Measurements from ENCODE around the gene SLC7A5.

SLC7A5 gene

DNA sequence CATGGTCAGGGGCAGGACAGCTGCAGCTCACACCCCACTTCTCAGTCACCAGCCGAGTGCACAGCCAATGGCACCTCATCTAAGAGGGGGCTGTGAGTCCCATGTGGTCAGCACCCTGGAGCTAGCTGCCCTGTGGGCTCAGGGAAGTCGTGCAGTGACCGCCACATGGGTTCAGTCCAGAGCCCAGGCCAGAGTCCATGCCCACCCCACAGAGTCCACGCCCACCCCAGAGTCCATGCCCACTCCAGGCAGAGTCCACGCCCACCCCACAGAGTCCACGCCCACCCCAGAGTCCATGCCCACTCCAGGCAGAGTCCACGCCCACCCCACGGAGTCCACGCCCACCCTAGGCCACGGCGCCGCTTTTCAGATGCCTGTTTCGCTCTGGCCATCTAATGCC lies 24.1 kb downstream of the SLC7A5 start:
- no peak for DNase-seq

DNA sequence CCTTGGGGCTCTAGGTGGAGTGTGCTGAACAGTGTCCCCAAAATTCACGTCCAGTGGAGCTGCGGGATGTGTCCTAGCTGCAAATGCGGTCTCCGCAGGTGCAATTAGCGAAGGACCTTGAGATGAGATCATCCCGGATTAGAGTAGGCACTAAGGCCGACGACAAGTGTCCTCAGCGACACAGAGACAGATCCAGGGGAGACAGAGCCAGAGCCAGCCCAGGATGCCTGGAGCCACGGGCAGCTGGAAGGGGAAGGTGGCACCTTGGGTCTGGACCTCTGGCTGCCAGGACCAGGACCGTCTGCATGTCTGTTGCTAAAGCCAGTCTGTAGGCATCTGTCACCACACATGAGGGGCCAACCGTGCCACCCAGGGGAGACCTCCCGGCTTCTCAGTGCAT lies 24.5 kb downstream of the SLC7A5 start:
- no peak for DNase-seq

DNA sequence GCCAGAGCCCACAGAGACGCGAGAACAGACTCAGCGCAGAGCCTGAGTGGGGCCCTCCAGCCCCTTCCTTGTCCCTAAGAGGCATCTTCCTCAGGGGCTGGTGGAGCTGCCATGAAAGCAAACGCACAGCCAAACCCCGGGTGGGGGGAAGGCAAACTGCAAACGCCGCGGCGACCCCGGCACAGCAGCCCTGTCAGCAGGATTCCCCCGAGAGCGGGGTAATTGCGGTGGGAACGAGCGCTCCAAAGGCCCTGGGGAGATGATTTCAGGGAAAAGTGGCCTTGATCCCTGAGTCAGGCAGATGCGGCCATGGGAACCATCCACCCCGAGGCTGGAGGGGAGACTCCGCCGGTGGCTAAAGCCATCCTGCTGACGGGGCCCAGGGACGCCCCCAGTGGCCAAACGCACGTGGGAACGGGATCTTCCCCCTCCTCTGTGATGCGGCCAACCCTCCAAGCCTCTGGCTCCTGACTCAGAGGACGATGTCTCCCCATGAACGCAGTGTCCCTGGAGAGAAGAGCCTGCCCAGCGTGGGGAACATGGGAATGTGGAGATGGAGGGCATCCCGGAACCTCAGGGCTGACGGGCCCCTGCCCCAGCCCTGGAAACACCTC lies 25.1 kb downstream of the SLC7A5 start:
- peak; percentile 25 for DNase-seq

DNA sequence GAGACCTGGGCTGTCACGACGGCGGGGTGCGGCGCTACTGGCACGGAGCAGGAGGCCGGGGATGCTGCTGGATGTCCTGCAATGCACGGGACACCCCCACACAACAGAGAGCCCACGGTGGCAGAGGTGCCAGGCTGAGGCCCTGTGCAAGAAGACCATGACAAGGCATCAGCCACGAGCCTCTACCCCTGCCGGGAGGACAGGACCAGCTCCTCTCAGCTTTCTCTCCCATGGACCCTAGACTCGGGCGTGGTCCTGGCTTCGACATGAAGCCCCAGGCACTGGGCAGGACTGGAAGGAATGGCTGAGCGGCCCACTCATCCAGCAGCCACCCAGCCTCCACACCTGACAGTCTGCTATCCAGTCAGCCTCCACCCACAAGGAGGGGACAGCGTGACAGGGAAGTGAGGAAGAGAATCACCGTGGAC lies 25.6 kb downstream of the SLC7A5 start:
- DNase-seq = no peak

DNA sequence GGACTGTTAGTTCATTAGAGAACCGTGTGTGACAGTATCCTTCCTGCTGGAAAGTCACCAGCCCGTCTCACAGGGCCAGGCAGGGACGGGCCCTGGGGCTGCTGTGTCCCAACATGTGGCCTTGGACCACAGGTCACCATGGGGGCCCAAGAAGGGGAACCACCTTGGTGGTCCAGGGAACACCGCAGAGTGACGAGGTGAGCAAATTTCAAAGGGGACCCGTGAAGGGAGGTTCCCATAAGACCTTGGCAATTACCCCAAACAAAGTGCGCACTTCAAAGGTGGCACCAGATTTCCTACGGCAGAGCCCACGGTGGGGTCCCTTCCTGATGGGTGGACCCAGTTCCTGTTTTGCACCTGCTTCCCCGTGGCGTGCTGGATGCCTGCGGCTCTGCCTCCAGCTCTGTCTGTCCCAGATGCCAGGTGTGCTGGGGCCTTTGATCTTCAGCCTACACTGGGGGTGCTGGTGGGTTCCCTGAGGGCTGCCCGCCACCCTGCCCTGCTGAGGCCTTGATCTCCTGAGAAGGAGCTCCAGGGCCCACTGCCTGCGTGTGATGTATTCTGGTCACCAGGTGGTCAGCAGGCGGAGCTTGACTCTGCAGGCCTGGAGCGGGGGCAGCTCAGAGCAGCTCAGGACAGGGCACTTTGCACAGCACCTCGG lies 27.0 kb downstream of the SLC7A5 start:
- no peak for DNase-seq

DNA sequence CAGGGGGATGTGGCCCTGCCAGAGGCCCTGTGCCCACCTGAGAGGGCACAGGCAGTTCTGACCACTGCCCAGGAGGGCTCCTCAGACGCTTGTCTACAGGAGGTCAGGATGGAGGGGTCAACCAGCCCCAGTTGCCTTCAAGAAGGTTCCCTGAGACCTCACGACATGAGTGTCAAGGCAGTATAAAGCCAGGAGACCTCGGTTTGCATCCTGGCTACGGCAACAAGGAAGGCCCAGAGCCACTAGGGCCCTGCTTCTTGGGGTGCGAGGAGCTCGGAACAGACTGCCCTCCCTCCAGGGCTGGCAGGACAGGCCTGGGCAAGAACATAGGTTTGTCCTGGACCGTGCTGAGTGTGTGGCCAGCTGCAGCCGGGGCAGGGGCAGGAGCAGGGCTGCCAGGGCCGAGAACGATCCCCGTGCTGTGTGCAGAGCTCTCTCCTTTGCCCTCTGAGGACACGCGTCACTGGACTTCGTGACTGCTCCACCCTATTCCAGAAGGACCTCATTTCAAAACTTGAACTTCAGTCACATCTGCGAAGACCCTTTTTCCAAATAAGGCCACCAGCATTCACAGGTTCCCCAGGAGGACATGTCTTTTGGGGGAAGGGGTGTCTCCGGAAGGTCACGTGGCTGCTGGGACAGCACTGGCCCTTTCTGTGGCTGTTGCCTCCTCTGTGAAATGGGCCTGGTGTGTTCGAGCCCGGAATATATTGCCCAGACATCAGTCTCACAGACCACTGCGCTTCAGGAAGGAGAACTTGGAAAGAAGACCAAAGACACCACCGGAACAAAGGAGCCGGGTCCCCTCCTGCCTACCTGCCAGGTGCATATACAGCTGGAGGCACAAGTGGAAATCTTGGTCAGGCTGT lies 27.7 kb downstream of the SLC7A5 start:
- no peak for DNase-seq

DNA sequence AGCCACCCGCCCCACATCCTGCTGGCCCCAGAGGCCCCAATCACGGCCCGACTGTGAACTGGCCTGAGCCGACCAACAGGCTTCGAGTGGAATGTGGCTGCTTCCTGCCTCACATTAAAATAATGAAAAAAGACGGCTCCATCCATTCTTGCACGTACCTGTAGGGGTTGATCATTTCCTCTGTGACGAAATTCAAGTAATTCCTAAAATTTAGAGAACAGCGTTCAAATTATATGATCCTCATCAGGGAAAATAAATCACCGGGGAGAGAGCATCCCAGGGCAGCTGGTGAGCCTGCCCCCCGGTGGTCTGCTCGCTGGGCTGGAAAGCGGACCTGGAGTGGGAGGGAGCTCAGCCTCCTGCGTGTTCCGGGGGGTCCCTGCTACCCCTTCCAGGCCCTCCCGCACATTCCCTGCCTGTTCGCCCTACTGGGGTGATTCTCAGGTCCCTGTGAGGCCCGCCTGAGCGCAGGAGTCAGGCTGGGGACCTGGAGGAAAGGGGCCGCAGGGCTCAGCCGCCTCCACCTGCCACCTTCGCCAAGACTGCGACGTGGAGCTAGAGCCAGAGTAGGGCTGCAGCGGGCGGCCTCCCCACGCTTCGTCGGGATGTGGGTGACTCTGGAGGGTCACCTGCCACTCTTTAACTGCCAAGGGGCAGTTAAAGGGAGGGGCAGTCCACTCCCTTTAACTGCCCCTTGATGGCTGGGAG lies 28.9 kb downstream of the SLC7A5 start:
- DNase-seq = no peak

DNA sequence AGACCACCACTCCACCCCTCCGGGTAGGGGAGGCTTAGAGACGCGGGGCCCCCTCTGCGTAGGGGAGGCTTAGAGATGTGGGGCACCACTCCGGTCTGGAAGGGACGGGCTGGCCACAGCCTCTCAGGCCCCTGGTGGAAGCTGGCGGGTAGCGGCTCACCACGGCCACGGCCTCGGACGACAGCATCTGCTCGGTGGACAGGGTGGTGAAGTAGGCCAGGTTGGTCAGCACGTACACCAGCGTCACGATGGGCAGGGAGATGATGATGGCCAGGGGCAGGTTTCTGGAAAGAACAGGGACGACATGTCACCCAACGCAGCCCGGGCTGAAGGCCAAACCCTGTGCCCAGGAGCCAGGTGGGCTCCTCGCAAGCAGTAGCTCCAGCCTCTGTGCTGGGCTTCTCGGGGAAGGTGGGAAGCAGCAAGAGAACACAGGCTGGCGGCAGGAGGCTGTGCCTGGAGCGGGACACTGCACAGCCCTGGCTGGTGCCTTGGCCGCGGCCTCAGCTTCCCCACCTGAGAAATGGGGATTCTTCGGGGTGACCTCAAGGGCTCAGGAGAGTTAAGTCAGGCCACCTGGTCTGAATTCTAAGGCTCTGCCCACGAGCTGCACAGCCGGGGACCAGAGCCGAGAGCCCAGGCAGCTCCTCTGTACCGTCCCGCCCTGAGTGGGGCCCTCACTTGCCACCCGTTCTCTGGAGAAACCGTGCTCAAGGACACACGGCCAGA lies 29.6 kb downstream of the SLC7A5 start:
- DNase-seq = no peak

DNA sequence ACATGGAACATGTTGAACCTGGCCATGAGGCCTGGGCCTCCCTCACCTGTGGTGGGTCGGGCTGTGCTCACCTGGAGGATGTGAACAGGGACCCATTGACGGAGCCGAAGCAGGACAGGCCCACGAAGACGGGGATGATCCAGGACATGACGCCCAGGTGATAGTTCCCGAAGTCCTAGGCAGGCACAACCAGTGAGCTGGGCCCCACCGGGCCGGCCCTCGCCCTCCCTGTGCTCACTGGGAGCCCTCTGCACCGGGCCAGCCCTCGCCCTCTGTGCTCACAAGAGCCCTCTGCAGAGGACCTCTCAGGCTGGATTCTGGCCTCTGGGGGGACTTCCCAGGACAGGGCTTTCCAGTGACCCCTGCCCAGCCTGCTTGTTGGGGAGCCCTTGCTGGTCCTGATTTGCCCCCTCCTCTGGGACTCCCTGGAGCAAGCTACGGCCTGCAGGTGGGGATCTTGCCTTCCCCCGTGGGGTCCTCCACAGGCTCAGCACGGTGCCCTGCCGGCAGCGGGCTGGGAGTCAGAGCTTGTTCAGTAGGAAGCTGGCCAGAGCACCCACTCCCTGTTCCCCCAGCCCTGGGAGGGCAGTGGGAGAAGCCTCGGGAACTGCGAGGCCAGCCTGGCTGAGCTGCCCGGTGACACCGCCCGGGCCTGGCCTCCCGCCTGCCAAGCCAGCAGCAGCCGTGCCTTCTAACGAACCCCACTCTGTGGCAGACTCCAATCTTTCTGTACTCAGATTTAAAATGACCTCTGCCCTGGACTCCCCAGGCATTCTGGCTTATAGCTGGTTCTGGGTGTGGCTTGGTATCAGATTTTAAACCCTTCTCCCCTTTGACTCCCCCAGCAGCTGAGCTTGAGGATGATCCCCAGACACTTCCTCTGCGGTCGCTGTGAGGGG lies 30.4 kb downstream of the SLC7A5 start:
- DNase-seq = no peak

DNA sequence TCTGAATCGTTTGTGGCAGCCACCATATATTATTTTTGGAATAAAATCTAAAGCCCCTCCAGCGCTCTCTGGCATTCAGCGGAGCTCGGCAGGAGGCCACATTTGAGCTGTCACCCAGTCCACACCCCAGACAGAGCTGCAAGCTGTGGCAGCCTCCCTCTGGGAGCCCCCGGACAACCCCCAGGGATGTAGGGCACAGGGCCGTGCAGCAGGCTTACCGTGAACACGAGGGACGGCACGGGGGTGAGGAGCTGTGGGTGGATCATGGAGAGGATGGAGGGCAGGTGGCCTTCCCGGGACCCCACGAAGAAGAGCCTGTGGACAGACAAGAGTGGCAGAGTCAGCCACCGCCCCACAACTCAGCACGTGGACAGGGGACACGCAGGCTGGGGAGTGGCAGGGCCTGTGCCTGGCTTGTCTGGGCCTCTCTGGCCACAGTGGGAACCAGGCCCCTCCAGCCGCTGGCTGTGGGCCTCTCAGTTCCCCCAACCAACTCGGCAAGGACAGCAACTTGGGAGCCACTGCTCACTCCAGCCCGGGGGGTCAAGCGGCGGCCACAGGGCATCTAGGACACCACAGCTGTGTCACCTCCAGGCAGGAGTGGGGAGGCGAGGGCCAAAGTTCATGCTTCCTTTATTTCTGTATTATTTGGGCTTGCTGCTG lies 31.5 kb downstream of the SLC7A5 start:
- no peak for DNase-seq

DNA sequence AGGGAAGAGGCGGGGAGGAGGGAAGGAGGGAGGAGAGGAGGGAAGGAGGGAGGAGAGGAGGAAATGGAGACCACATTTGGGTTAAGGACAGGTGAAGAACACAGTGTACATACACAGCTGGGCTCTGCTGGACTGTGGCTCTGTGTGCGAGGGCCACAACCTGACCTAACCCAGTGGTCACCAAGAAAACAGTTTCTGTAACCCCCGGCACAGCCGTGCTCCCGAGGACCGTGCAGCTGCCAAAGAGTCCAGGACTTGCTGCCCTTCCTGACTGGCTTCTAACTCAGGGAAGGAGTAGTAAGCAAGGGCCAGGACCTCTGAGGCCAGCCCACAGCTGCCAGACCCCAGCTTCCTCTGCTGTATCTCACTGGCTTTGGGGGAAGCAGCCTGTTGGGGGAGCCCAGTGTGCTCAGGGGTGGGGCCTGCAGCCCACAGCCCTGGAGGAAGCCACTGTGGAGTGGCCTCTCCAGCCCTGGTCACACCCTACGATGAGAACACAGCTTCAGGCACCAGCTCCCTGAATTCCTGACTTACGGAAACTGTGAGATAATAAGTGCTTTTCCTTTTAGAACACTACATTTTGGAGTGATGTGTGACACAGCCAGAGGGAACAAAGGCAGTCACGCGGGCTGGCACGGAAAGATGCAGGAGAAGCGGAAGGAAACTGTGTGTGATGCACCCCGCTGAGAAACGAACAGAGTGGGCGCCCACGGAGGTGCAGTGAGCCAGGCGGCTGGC lies 32.3 kb downstream of the SLC7A5 start:
- DNase-seq = no peak

DNA sequence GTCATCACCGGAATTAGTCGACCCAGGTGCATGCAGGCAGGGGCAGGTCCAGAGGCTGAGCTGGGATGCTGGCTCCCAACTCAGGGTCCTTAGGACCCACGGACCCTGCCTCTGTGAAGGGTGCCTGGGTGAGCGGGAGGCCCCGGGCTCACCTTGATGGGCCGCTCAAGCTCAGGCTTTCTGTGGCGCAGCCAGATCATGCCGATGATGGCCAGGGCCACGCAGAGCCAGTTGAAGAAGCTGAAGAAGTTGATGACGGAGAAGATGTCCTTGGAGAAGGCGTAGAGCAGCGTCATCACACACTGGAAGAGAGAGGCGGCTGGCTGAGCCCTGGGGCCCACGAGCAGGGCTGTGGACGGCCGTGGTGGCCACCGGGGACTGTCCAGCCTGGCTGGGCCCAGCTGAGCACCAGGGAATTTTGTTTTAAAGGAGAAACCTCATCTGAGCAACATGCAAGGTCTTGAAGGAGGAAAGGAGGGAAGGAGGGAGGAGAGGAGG lies 32.9 kb downstream of the SLC7A5 start:
- DNase-seq = no peak

DNA sequence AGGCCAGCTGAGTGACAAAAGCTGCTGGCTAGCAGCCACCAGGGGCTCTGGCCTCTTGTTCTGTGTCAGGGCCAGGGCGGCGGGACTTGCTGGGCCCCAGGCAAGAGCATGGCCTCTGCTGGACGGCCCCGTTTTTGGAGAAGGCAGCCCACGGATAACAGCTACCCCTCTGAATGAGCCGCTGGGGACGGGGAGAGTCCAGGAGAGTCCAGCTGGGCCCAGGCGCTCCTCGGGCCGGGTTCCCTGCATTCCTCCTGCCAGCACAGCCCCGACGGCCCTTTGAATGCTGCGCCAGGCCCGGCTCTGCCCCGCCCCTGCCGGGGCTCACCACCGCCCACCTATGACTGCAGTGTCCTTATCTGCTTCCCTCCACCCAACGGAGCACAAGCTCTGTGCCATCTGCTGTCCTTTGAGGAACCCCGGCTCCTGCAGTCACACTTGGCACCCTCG lies 33.4 kb downstream of the SLC7A5 start:
- DNase-seq = no peak

DNA sequence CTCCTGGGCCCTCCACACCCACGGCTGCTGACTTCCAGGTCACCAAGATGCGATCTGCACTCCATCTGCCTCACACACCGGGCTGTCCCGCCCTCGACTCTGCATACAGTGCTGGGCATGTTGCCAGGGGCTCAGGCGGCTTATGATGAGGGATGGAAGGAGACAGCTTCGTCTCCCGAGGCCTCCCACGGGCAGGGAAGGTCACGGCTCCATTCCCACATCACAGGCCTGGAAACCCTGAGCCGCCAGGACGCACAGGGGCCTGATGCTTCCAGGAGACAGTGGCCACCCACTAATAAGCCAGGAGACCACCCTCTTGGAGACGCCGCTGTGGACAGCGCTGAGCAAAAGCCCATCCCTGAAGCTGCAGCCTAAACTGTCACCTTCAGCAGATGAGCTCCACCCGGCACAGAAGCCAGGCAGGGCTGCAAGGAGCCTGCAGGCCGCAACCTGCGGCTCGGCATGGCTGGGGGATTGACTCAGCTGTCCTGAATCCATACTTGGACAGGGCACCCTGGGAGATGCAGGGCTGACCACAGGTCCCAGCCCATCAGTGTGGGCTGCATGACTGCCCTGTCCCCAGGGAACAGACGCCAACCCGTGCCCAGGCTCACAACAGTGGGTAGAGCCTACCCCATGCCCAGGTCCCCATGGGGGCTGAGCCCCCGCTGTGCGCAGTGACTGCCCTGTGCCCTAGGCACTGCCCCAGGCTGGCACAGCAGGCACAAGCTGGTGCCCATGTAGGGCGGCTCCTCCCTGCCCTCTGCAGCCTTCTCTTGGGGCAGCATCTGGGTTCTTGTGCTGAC lies 34.4 kb downstream of the SLC7A5 start:
- peak; percentile 51 for DNase-seq

DNA sequence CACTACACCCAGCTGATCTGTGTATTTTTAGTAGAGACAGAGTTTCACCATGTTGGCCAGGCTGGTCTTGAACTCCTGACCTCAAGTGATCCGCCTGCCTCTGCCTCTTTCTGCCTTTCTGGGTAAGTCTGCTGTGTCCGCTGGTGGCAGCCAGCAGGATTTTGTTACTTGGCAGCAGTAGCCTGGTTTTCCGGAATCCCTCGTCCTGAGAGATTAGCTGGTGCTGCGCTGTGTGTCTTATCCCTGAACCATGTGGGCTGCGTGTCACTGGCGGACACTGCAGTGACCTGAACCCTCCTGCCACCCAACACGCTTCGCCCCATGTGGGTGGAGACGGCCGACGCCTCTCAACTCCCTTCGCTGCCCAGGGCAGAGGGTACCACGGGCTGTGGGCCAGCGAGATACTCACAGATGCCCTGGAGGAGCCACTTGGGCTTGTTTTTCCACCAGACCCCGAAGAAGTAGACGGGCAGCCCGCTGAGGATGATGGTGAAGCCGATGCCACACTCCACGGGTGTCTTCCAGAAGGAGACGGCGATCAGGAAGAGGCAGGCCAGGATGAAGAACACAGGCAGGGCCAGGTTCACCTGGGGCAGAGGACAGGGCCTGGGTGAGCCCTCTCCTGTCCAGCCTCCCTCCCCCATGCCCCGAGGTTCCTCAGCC lies 35.2 kb downstream of the SLC7A5 start:
- DNase-seq = no peak

DNA sequence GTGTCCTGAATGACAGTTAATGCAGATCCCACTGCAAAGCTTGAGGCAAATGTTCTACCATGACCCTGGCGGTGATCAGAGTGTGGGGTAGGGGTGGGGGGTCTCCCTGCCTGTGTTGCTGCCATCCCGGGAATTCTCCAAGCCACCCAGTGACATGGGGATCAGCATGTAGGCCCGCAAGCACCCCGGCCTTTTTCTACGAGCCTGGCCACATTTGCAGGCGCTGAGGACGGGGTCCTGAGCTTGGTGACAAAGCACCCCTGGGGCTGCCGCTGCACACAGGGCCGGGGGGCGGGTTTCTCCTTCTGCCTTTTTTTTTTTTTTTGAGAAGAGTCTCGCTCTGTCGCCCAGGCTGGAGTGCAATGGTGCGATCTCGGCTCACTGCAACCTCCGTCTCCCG lies 35.8 kb downstream of the SLC7A5 start:
- no peak for DNase-seq

DNA sequence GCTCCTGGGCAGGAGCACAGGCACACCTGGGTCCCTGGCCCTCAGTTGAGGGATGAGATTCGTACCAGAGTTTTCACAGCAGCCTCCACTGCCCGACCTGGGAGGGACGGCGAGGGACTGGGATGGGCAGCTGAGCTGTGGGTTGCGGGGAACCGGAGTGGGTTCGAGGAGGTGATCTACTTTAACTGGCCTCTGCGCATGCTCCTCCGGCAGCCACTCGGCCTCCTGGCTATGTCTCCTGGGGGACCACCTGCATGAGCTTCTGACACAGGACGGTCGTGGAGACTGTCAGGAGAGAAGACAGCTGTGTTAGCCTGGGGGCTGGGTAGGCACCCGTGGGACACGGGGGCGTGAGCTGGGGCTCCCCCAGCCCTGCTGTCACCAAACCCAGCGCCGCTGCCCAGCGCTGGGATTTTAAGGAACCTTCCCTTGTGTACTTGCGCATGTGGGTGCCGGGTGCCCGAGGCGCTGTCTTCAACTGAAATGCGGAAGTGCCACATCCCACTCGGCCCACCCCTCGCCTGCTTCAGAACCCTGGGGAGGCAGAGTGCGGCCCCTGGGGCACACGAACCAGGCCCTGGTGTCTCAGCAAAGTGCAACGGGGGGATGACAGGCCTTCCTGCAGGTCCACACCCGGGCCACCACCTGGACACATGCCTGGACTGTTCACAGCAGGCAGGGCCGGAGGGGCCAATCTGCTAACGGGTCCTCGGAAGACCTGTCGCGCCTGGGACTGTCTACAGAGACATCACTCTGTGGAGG lies 36.4 kb downstream of the SLC7A5 start:
- DNase-seq = no peak

DNA sequence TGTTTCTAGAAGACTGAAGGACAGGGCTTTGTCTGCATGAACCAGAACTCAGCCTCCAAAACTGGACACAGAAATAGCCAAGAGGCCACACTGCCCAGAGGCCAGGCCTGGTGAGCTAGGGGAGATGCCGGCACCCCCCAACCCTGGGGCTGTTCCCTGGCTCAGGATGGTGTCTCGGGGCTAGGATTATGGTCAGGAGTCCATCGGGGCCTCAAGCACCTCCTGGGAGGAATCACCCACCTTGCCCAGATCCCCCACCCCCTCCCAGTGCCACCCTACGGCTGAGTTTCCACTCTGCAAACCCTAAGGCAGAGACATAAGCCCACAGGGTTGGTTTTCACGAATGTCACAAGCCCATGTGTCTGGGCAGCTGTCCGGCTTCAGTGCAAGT lies 37.2 kb downstream of the SLC7A5 start:
- no peak for DNase-seq
